Uterus (tissue), 2 donors: ENCODE results near the gene ALDH7A1.

Experiments used
- POLR2A ChIP-seq, 2 donors: fragments of 450-650 bp; IDR thresholded peaks; one replicate each; pipeline ENCODE4 v1.6.1; 2016; ENCODE audit warnings: antibody characterized with exemption in 2 of 2, mild to moderate bottlenecking in 1 of 2, moderate library complexity in 1 of 2
- TF ChIP-seq, protein P1 (sequence below), 4 experiments: fragments of 200-600 bp in 2 of 4; fragments of 450-650 bp in 2 of 4; sonication (generic) in 2 of 4; IDR thresholded peaks; one replicate each; pipeline ENCODE4 v1.5.1; 2016 to 2019; ENCODE audit warnings: antibody characterized with exemption in 4 of 4, mild to moderate bottlenecking in 2 of 4, moderate library complexity in 1 of 4

- TF ChIP-seq, protein P1, sequence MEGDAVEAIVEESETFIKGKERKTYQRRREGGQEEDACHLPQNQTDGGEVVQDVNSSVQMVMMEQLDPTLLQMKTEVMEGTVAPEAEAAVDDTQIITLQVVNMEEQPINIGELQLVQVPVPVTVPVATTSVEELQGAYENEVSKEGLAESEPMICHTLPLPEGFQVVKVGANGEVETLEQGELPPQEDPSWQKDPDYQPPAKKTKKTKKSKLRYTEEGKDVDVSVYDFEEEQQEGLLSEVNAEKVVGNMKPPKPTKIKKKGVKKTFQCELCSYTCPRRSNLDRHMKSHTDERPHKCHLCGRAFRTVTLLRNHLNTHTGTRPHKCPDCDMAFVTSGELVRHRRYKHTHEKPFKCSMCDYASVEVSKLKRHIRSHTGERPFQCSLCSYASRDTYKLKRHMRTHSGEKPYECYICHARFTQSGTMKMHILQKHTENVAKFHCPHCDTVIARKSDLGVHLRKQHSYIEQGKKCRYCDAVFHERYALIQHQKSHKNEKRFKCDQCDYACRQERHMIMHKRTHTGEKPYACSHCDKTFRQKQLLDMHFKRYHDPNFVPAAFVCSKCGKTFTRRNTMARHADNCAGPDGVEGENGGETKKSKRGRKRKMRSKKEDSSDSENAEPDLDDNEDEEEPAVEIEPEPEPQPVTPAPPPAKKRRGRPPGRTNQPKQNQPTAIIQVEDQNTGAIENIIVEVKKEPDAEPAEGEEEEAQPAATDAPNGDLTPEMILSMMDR (IDR thresholded peaks at IDR 0.05) = no peak
- TF ChIP-seq POLR2A (IDR thresholded peaks at IDR 0.05) = no peak
Observed at GRCh38 chr5:126514131-126514557, 80.9 kb downstream of the ALDH7A1 start.
